Transverse colon (tissue), 3 donors: Measurements from ENCODE around the gene DCAF6.

Source experiments
- EP300 ChIP-seq: sonication (generic); formaldehyde crosslinking; IDR thresholded peaks from one replicate; pipeline ENCODE4 v1.6.1; 2017; ENCODE audit warnings: antibody characterized with exemption, low read depth
- POLR2A ChIP-seq: fragments of 450-650 bp; IDR thresholded peaks from one replicate; pipeline ENCODE4 v1.6.1; 2016; ENCODE audit warnings: antibody characterized with exemption, mild to moderate bottlenecking, moderate library complexity
- TF ChIP-seq, protein P1 (sequence below), 5 experiments: fragments of 200-600 bp in 3 of 5; fragments of 450-650 bp in 2 of 5; sonication (generic) in 3 of 5; IDR thresholded peaks; 1 replicate in 2 of 5; 2 replicates in 3 of 5; pipeline ENCODE4 v1.5.1; 2016 to 2017; ENCODE audit warnings: antibody characterized with exemption in 5 of 5, inconsistent platforms in 3 of 5, mild to moderate bottlenecking in 2 of 5, moderate library complexity in 1 of 5

DNA sequence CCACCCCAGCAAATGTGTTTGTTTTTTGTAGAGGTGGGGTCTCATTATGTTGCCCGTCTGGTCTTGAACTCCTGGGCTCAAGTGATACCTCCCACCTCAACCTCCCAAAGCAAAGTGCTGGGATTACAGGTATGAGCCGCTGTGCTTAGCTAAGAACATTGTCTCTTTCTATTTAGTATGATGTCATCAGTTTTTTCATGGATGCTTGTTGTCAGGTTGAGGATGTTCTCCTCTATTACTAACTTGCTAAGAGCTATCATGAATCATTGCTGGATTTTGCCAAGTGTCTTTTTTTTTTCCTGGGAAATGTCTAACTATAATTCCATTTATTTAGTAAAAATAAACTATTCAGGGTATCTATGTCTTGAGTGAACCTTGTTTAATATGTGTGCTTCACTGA is 19.4 kb downstream of the DCAF6 start:
- TF ChIP-seq, protein P1, sequence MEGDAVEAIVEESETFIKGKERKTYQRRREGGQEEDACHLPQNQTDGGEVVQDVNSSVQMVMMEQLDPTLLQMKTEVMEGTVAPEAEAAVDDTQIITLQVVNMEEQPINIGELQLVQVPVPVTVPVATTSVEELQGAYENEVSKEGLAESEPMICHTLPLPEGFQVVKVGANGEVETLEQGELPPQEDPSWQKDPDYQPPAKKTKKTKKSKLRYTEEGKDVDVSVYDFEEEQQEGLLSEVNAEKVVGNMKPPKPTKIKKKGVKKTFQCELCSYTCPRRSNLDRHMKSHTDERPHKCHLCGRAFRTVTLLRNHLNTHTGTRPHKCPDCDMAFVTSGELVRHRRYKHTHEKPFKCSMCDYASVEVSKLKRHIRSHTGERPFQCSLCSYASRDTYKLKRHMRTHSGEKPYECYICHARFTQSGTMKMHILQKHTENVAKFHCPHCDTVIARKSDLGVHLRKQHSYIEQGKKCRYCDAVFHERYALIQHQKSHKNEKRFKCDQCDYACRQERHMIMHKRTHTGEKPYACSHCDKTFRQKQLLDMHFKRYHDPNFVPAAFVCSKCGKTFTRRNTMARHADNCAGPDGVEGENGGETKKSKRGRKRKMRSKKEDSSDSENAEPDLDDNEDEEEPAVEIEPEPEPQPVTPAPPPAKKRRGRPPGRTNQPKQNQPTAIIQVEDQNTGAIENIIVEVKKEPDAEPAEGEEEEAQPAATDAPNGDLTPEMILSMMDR (IDR thresholded peaks at IDR 0.05), result no peak
- TF ChIP-seq POLR2A (no peak), EP300 (no peak)
